NCI-H2029 treated with DMSO at 0.1 percent for 48 hours (cell line): ENCODE results near the gene TRPT1.

ENCODE experiments used
- DNase-seq: peaks from one replicate; lab custom pipeline; 2025; lab: John Stamatoyannopoulos, UW

TRPT1 gene

DNA sequence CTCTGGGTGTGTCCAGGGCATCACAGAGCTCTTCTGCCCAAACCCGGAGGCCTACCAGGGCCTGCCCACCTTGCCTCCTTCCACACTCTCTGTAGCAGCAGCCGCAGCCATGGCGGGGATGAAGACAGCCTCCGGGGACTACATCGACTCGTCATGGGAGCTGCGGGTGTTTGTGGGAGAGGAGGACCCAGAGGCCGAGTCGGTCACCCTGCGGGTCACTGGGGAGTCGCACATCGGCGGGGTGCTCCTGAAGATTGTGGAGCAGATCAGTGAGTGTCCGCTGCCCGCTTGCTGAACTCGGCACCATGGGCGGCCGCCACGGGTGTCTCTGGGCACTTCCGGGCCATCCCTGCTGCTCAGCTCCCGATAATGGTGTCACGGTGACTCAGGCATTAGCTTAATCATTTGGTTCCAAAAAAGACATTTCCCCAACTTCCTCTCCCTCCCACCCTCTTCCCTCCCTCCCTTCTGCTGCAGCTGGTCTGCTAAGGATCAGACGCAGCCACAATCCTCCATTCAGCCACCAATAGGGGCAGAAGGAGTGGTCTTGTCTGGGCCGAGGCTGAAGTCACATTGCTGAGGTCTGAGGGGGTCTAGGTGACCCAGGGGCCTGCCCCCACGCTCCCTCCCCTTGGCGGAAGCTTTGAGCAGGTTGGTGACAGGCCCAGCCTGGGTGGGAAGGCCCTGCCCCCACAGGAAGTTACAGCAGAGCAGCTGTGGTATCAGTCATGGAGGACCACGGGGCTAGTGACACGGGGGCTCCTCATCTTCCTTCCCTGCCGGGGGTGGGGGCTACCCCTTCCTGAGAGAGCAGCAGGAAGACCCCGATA, 18.5 kb downstream of the TRPT1 start:
- DNase-seq = no peak

DNA sequence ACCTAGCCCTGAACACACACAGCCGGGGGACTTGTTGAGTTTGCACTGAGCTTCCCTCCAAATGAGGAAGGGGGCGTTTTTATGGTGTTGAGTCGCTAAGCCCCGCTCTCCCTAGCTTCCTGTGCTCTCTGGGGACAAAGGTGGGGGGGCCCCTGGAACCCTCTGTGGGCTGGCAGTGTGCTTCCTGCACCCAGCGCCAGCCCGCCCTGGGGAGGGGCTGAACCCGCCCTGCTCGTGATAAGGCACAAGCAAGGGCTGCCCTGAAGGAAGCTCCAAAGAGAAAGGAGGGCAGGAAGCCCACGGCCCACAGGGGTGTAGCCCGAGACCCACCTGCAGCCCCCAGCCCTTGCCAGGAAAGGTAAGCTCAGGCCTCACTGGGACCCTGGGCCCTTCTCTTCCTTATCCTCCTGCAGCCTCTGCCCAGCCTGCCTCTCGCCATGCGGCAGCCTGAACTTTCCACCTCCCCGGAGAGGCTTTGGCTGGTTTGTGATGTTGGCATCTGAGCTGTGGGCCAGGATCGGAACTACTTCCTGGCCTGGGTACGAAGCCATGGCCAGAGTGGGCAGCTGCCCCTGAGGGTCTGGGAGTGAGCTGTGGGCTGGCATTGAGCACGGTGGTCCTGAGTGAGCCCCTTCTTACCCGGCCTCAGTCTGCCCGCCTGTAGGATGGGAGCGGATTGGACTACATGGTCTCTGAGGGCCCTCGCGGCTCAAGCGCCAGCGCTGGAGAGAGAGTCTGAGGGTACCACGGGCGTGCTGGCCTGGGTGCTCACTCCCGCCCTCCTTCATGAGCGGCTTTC, 19.3 kb downstream of the TRPT1 start, which contains the start of gene FERMT3:
Gene FERMT3, plus strand, starts transcription at position 265 of the 799 bp plus-strand sequence. CDS start 644 bp downstream, outside the sequence.
- no peak for DNase-seq

DNA sequence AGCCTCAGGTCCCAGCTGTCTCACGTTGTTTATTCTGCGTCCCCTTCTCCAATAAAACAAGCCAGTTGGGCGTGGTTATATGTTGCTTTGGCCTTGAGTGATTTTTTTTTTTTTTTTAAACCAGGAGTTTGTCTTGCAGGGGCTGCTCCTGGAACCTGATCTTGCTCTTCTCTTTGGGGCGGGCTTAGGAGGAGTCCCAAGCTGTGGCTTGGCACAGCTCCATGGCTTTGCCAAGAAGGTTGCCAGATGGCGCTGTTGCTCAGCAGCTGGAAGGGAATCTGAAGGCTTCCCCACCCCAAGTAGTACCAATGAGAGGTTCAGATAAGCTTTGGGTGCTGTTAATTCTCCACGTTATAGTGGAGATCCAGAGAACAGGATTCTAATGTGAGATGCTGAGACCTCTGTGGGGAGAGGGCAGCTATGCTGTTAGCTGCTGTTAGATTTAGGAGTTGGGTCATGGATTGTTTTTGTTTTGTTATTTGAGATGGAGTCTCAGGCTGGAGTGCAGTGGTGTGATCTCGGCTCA, 21.5 kb downstream of the TRPT1 start:
- DNase-seq = peak; percentile 88

DNA sequence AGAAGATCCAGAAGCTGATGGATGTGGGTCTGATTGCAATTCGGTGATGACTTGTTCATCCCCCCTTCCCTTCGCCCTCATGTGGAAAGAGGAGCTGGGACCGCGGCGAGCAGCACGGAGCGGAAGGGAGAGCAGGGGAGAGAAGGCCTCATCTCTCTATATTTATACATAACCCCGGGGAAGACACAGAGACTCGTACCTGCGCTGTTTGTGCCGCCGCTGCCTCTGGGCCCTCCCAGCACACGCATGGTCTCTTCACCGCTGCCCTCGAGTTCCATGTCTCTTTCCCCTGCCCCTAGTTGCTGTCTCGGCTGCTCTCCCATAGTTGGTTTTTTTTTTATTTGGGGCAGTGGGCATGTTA, 21.9 kb downstream of the TRPT1 start:
- no peak for DNase-seq

- DNase-seq = no peak
Measured at GRCh38 chr11:64203421-64204079, 22.4 kb downstream of the TRPT1 start.

GRCh38 chr11:64202992-64203391, 23.0 kb downstream of the TRPT1 start:
- DNase-seq = no peak

DNA sequence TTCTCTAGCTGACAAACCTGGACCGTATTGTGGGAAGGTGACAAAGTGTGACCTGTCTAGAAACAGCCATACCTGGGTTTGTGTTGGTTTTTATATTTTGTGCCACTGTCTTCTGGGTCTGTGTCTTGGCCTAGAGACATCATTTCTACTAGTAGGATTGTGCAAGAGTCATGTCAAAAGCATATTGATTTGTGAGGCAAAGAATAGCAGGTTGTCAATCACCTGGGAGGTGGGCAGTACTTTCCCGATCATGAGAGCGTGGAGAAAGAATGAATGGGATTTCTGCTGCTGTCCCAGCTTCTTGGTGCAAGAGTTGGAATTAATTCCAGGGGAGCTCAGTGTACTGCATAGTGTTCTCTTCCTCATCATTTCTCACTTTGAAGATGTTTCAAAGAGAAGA, 24.4 kb downstream of the TRPT1 start:
- DNase-seq = no peak

DNA sequence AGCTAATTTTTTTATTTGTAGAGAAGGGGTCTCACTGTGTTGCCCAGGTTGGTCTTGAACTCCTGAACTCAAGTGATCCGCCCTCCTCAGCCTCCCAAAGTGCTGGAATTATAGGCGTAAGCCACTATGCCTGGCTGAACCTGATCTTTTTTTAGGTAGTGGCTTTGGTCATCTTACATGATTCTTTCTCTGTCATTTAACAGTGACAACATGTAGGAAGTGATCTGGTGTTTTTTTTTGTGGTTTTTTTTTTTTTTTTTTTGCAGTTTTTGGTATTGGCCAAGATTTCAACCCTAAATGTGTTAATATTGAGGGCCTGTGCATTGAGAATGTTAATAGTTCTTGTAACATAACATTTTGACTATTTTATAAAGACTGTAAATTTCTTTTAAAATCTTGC, 27.5 kb downstream of the TRPT1 start:
- DNase-seq = no peak

GRCh38 chr11:64196626-64197025, 29.4 kb downstream of the TRPT1 start:
- no peak for DNase-seq

DNA sequence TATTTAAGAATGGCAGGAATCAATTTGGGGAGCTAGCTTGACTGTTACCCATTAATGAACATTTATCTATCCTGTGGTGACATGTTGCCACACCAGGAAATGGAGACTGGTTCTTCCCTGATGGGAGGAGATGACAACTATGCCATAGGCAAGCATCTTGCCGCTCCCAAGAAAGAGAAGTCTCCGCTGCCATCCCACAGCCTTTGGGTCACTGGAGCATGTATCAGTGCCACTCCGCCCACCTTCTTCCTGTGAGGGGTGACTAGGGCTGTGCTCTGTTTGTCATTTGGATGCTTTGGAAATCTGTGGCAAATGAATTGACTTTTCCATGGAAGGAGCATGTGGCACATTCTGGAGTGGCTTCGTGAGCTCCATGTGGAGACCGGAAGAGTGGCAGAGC, 33.6 kb downstream of the TRPT1 start:
- DNase-seq = no peak

GRCh38 chr11:64186492-64187165, 39.4 kb downstream of the TRPT1 start:
- no peak for DNase-seq

- DNase-seq = peak; percentile 99
Measured at GRCh38 chr11:64185693-64186491, 40.1 kb downstream of the TRPT1 start, which contains the start of gene STIP1. Gene STIP1 (plus strand): TSS chr11:64186171. CDS start chr11:64186262, 91 bp downstream.

- no peak for DNase-seq
Measured at GRCh38 chr11:64185175-64185692, 40.8 kb downstream of the TRPT1 start.

DNA sequence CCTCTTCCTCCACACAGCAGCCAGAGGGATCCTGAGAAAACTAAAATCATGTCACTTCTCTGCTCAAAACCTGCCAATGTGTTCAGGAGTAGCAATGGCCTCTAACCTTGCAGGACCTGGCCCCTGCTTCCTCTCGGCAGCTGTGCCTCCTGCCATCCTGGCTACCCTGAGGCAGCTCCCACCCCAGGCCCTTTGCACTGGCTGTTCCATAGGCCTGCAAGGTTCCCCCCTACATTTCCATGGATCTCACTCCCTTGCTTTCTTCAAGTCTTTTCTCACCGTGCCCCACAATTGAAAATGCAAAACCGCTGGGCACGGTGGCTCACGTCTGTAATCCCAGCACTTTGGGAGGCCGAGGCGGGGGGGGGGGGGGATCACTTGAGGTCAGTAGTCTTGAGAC, 42.1 kb downstream of the TRPT1 start:
- DNase-seq = no peak

DNA sequence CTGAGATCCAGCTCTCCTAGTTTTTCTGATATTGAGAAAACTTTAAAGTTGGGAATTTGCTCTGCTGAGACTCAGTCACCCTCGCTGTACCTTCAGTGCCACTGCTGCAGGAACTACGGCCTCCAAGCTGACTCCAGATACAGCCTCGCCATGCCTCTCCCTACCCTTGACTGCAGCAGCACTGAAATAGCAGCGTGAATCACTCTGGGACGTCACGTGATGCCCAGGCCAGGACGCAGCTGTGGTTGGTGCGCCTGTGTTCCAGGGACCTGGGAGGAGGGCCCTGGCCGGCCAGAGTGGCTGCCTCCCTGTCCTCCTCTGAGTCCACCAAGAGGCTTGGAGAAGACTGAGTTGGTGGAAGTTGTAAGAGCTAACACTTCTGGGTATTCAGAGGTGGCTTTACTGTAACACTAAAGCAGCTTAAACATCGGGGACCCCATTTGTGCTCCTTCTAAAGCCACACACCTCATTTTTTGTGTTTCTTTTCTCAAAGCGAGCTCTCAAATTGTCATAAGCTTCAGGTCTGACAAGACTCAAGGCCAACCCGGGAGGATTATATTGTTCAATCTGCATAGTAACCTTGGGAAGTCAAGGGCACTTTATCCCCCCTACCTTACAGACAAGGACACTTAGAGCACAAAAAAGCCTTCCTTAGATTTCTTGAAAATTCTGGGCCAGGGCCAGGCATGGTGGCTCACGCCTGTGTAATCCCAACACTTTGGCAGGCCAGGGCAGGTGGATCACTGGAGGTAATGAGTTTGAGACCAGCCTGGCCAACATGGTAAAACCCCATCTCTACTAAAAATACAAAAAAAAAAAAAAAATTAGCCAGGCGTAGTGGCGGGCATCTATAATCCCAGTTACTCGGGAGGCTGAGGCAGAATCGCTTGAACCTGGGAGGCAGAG, 44.2 kb downstream of the TRPT1 start:
- DNase-seq = peak; percentile 23

DNA sequence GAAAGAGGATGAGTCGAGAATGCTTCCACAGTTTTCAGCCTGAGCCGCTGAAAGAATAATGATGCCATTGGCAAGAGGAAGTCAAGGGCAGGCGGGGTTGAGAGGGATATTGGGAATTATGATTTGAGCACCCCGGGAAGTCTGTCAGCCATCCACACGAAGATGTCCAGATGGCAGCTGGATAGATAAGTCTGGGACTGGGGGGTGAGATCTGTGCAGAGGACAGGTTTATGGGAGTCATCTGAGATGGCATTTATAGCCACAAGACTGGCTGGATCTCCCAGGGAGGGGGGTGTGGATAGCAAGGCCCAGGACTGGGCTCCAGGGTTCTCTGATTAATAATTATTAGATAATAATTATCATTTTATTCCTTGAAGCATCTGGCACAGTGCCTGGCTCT, 45.1 kb downstream of the TRPT1 start:
- DNase-seq = no peak

DNA sequence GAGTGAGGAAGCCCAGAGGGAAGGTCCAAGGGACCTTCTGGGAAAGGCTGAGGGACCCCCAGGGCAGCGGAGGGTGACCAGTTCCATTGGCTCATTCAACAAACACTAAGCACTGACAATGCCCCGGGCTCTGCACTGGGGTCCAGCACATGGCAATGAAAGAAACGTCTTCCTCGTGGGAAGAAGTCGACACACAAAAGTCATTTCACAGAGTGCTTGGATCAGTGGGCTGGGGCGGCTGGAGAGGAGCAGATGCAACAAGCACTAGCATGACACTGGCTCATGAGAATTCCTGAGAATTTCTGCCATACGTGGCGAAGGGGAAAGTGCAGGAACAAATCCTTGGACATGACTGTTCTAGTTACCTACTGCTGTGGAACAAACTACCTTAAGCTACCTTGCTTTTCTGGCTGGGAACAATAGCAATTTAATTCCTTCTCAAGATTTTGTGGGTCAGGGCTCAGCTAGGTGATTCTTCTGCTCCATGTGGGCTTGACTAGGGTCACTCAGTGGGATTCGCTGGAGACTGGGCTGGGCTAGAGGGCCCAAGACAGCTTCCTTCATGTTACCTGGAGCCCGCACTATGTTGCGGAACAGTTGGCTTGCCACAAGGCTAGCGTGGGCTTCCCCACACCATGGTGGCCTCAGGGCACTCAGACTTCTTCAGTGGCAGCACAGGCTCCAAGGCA, 46.9 kb downstream of the TRPT1 start:
- DNase-seq = no peak

GRCh38 chr11:64178203-64178602, 47.8 kb downstream of the TRPT1 start:
- no peak for DNase-seq

- no peak for DNase-seq
Measured at GRCh38 chr11:64176751-64177150, 49.2 kb downstream of the TRPT1 start.
